Measurements from ENCODE around the gene GGA1.

The GGA1 gene, protein sequence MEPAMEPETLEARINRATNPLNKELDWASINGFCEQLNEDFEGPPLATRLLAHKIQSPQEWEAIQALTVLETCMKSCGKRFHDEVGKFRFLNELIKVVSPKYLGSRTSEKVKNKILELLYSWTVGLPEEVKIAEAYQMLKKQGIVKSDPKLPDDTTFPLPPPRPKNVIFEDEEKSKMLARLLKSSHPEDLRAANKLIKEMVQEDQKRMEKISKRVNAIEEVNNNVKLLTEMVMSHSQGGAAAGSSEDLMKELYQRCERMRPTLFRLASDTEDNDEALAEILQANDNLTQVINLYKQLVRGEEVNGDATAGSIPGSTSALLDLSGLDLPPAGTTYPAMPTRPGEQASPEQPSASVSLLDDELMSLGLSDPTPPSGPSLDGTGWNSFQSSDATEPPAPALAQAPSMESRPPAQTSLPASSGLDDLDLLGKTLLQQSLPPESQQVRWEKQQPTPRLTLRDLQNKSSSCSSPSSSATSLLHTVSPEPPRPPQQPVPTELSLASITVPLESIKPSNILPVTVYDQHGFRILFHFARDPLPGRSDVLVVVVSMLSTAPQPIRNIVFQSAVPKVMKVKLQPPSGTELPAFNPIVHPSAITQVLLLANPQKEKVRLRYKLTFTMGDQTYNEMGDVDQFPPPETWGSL

DNA sequence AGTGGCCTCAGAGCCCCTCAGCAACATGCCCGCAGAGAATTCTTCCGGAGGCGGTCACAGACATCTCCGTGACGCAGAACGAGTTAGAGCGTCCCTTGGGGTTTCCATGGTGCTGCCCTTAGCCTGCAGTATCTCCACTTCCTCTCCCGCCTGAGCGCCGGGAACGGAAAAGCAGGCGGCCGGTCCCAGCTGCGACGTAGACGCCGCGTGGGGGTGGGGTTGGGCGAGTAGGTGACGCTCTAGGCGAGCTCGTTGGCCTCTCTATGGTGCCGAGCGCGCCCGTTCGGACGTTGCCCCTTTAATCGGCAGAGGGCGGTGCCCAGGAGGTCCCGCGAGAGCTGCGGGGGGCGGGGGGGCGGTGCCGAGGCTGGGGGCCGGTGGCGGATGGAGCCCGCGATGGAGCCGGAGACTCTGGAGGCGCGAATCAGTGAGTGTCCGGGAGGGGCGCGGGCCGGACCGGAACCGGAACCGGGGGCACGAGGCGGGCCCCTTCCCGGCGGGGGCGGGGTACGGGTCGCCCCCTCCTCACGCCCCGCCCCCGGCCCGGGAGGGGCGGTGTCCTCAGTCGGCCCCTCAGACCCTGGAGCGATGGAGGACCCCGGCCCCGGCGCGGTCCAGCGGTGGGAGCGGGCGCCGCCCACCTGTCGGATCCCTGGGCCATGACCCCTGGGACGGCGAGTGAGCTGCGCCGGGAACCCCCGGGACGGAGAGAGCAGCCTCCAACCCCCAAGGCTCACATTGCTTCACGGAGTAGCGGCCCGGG, at the start of gene GGA1:
GGA1 (plus strand) TSS at position 358 of the 763 bp plus-strand sequence; CDS start at position 385, 27 bp downstream.
- peak; percentile 93 for DNase-seq

- no peak for DNase-seq
Measured at GRCh38 chr22:37559521-37559900, 49.1 kb upstream of the GGA1 start.

GRCh38 chr22:37559901-37560607, 48.6 kb upstream of the GGA1 start, which contains the start of gene CDC42EP1:
CDC42EP1 (plus strand) TSS chr22:37560480; CDS start chr22:37566350, 5,870 bp downstream.
- no peak for DNase-seq

DNA sequence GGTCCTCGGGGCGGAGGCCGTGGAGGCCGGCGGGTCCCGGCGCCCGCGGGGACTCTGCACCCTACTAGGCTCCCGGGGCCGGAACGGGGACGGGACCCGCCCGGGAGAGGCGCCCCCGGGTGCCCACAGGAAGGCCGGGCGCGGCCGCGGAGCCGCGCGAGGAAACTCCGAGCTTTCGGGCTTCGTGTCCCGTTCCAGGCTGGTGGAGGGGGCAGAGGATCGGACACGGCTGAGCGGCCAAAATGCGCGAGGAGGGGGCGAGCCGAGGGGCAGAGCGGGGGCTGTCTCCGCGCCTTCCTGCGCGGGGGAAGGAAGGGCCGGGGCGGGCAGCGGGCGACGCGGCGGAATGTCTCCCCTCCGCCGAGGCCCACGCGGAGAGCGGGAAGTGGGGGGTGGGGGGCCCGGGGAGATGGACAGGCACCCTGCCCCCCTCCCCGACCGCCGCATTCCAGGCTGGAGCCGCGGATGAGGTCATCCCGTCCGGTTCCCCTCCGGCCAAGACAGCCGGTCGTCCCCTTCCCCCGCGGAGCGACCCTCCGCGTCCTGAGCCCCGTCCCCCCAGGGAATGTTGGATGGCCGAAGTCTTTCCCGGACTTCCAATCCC, 47.9 kb upstream of the GGA1 start:
- no peak for DNase-seq

DNA sequence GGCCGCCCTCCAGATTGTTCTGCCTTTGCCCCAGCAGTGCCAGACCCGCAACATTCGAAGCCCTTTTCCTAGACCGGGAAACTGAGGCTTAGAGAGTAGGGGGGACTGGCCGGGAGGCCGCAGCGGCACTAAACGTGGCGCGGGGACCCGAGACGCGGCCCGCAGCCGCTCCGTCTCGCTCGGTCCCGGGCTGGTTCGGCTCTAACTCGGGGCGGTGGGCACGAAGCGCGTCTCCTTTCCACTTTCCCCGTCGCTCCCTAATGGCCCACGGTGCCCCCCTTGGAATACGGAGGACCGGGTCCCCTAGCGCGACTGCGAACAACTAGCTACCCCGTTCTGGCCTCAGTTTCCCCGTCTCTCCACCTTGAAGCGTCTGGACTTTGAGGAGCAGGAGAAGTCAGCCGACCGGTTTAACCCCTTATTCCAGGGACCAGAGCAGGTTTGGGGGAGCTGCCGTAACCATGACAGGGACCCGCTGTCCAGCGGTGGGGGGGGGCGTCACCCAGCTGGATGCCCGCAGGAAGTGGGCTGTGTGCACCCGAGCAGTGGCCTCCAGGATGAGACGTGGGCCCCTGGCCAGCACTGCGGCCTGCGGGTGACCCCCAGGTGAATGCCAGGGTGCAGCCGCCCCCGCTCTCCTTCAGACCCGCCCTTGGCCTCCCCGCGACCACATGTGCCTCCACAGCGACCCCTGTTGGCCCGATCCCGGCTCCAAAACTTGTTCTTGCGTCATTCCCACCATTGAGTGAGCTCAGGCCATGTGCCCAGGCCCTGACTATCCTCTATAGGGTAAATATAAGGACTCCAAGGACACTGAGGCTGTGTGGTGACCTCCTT, 47.2 kb upstream of the GGA1 start:
- DNase-seq: peak; percentile 80

DNA sequence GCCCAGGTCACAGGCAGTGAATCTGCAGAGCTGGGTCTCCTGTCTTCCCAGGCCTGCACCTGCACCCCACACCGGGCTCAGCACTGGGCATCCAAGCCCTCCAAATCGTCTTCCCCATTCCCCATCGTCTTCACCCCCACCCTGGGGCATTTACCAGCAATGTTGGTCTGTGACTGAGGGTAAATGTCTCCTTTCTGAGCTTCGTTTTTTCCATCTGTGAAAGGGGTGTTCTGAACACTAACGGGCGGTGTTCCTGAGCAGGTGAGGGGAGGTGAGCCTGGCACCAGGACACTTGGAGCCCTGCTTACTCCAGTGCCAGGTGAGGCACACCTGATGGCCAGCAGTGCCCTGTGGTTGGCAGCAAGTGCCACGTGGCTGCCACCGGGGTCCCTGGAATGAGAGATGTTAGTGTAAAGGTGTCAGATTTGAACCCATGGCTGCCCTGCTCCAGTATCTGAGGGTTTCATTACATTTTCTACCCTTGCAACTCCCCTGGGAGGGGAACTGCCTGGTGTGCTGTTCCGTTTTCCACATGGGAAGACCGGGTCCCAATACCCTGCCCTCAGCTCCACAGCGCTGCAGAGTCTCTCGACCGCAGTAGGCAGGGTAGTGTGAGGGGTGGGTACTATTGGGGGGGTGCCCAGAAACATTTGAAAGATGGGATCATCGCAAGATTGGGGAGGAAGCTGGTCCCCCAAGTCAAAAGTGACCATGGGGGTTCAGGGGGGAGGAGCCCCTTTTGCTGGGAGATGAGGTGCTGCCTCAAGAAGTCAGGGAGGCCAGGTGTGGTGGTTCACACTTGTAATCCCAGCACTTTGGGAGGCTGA, 46.4 kb upstream of the GGA1 start:
- DNase-seq: no peak

- DNase-seq: no peak
Measured at GRCh38 chr22:37563153-37564081, 45.2 kb upstream of the GGA1 start.

- DNase-seq: no peak
Measured at GRCh38 chr22:37564111-37564711, 44.4 kb upstream of the GGA1 start.

DNA sequence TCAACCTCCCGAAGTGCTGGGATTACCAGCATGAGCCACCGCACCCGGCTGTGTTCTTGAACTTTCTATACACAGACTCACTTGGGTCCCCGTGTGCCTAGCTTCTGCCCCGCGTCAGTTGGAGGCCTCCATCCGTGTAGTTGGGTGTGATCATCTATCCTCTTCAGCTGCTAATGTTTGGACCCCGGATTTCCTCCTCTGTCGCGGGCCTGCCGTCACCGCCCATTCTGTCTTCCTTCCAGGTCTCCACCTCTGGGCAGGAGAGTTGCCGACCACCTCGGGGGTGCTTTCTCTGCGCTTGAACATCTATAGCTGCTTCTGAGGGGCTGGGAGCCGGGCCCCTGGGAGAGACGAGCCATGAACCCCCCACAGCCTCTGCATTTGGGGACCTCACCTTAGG, 42.8 kb upstream of the GGA1 start:
- no peak for DNase-seq

GRCh38 chr22:37566329-37566837, 42.3 kb upstream of the GGA1 start:
- DNase-seq: no peak

DNA sequence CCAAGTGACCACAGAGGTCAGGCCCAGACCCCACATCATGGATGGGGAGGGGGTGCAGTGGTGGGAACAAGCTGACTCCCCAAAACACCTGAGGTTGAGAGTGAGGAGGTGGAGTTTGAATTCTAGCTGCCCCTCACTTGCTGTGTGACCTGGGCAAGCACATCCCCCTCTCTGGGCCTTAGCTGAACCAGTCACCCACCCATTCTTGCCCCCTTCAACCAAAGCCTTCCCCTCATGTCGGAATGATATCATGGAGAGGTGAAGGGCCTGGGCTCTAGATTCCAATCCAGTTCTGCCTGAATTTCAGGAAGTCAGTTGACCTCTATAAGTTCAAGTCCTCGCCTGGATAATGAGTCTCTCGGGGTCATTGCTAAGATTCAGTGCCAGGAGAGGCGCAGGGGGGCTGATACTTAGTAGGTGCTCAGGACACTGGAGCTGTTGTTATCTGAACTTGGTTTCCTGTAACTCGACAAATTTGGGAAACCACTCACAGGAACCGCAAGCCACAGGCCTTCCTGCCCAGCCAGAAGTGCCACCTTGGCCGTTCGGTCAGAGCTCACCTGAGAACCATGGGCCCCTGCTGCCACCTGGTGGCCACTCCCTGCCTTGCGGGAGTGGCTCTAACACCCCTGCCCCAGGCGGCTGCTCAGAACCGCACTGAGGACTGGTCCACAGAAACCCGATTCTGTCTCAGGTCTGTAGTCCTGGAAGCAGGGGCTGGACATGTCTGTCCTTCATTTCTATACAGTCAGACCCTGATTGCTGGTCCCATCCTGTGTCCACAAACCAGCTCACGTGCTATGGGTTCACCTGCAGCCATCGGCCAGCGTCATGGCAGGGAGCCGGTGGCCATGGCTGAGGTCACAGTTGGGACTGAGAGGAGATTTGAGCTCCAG, 41.5 kb upstream of the GGA1 start:
- peak; percentile 85 for DNase-seq

- DNase-seq: no peak
Measured at GRCh38 chr22:37568012-37568411, 40.6 kb upstream of the GGA1 start.

DNA sequence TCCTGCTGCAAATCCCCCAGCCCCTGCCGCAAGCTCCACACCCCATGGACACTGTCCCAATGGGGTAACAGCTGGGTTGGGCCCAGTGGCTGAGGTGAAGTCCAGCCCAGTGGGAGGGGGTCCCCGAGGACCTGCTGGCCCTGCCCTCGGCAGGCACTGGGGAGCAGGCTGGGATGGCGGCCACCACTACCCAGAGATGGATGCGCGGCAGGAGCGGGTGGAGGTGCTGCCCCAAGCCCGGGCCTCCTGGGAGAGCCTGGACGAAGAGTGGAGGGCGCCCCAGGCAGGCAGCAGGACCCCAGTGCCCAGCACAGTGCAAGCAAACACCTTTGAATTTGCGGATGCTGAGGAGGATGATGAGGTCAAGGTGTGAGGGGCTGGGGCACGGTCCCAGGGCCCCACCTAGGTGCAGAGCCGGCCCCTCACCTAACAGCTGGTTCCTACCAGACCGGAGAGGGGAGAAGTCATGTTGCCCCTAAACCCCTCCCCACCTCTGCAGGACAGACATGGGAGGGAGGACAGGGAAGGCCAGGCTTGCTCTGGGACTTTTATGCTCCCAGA, 40.1 kb upstream of the GGA1 start:
- no peak for DNase-seq

GRCh38 chr22:37569009-37569920, 39.4 kb upstream of the GGA1 start:
- no peak for DNase-seq

- DNase-seq: no peak
Measured at GRCh38 chr22:37569921-37570660, 38.5 kb upstream of the GGA1 start.

GRCh38 chr22:37570661-37570976, 38.0 kb upstream of the GGA1 start:
- DNase-seq: no peak
